Tibial artery (tissue), 4 donors: ENCODE data around the gene HDAC10.

Experiments
- DNase-seq, 2 donors: peaks; one replicate each; pipeline ENCODE4 v3.0.0-alpha.2; 2019
- H3K27ac ChIP-seq, 2 donors: fragments of 200-600 bp; sonication (generic) in 1 of 2; 1 replicate in 1 of 2; 2 replicates in 1 of 2; pipeline ENCODE4 v1.5.1; 2018 to 2019; ENCODE audit warnings: mild to moderate bottlenecking in 1 of 2
- H3K27me3 ChIP-seq, 2 donors: fragments of 200-600 bp; sonication (generic) in 1 of 2; one replicate each; pipeline versions ENCODE4 v1.5.1 to v1.6.0; 2016 to 2019
- H3K36me3 ChIP-seq, 3 donors: fragments of 200-600 bp; sonication (generic) in 2 of 3; one replicate each; pipeline ENCODE4 v1.5.1; 2016 to 2019; ENCODE audit warnings: mild to moderate bottlenecking in 2 of 3
- H3K4me1 ChIP-seq, 4 donors: fragments of 200-600 bp; sonication (generic) in 2 of 4; 1 replicate in 3 of 4; 2 replicates in 1 of 4; pipeline ENCODE4 v1.5.1; 2016 to 2019
- H3K4me3 ChIP-seq, 2 donors: fragments of 200-600 bp; sonication (generic) in 1 of 2; 1 replicate in 1 of 2; 2 replicates in 1 of 2; pipeline ENCODE4 v1.5.1; 2018 to 2019; ENCODE audit warnings: mild to moderate bottlenecking in 2 of 2
- H3K9me3 ChIP-seq, 3 donors: fragments of 200-600 bp; sonication (generic) in 1 of 3; one replicate each; pipeline ENCODE4 v1.5.1; 2016 to 2019
- intact Hi-C: fragments of 100-400 bp; cut with DNase I; formaldehyde crosslinking; loops from one replicate; pipeline ENCODE4 v1.15.0; 2023; ENCODE audit warnings: low total_unique reads
- TF ChIP-seq, protein P1 (sequence below), 2 experiments: fragments of 200-600 bp in 1 of 2; fragments of 450-650 bp in 1 of 2; IDR thresholded peaks; one replicate each; pipeline ENCODE4 v1.5.1; 2017 to 2019; ENCODE audit warnings: antibody characterized with exemption in 2 of 2, mild to moderate bottlenecking in 1 of 2, moderate library complexity in 1 of 2

Gene HDAC10

DNA sequence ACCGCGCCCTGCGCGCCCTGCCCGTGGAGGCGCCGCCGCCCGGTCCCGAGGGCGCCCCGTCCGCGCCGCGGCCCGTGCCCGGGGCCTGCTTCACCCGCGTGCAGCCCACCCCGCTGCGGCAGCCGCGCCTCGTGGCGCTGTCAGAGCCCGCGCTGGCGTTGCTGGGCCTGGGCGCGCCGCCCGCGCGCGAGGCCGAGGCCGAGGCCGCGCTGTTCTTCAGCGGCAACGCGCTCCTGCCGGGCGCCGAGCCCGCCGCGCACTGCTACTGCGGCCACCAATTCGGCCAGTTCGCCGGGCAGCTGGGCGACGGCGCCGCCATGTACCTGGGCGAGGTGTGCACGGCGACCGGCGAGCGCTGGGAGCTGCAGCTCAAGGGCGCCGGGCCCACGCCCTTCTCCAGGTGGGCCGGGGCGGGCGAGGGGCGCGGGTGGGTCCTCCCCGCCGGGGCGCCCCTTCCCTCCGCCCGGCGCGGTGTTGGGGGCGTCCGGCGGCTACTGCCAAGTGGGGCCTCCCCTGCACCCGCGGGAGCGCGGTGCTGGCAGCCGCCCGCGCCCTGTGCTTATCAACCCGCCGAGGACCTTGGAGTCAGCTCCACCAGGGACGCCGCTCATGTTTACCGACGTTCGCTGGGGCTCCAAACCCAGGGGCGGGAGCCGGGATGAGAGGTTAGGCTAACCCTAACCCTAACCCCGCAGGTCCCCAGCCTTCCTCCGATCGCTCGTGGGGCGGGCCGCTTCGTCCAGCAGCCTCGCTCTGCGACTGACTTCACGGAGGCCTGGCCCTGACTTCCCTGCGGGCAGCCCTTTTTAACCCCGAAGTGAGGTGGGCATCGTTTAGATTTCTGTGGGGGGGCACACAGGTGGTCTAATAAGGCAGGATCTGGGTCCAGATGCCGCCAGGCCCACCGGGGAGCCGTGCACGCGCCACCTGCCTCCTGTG lies 49.6 kb downstream of the HDAC10 start:
- Histone ChIP-seq H3K27me3 (no peaks in the 10 kb centered on the region), H3K4me3 (peak overlapping the region; percentile 80 to 88), H3K4me1 (peaks cover 0 to 22% (median 19%) of the 10 kb centered on the region in 4 donors), H3K9me3 (no peaks in the 10 kb centered on the region), H3K36me3 (peaks cover 0 to 38% (median 20%) of the 10 kb centered on the region in 3 donors), H3K27ac (peak overlapping the region; percentile 76 to 89)
- DNase-seq, result no peak
- TF ChIP-seq, protein P1, sequence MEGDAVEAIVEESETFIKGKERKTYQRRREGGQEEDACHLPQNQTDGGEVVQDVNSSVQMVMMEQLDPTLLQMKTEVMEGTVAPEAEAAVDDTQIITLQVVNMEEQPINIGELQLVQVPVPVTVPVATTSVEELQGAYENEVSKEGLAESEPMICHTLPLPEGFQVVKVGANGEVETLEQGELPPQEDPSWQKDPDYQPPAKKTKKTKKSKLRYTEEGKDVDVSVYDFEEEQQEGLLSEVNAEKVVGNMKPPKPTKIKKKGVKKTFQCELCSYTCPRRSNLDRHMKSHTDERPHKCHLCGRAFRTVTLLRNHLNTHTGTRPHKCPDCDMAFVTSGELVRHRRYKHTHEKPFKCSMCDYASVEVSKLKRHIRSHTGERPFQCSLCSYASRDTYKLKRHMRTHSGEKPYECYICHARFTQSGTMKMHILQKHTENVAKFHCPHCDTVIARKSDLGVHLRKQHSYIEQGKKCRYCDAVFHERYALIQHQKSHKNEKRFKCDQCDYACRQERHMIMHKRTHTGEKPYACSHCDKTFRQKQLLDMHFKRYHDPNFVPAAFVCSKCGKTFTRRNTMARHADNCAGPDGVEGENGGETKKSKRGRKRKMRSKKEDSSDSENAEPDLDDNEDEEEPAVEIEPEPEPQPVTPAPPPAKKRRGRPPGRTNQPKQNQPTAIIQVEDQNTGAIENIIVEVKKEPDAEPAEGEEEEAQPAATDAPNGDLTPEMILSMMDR (IDR thresholded peaks at IDR 0.05), result peak in 1 of 2 experiments; percentile 11
- intact Hi-C loops, result no loop called here

DNA sequence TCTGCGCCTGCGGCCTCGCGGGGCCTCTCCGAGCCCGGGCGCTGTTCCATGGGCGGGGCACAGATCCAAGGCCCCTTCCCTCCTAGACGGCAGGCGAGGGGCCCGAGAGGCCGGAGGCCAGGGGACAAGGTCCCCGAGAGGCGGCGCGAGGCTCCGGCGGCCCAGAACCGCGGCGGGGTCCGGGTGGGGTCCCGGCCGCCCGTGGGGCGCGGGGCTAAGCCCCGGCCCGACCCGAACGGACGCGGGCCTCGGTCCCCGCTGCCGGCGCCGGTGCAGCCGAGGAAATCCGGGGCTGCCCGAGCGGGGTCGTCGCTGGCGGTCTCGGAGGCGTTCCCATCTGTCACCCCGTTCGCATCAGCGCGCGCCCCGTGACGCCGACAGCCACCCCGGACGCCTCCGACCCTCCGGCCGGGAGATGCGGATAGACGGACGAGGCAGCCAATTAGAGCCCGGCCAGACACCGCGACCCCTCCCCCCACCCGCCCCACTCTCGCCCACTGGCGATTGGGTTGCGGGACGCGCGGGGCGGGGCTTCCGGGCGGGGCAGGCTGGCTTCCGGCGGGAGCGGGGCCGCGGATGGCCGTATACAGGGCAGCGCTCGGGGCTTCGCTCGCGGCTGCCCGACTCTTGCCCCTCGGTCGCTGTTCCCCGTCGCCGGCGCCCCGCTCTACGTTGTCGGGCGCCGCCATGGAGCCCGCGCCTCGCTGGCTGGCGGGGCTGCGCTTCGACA lies 50.4 kb downstream of the HDAC10 start, which contains the start of gene SELENOO:
SELENOO (plus strand) TSS at position 551 of the 730 bp plus-strand sequence; CDS start at position 577, 26 bp downstream.
- peak within 1 kb of the TSS; percentile 76 to 89 for H3K27ac ChIP-seq

DNA sequence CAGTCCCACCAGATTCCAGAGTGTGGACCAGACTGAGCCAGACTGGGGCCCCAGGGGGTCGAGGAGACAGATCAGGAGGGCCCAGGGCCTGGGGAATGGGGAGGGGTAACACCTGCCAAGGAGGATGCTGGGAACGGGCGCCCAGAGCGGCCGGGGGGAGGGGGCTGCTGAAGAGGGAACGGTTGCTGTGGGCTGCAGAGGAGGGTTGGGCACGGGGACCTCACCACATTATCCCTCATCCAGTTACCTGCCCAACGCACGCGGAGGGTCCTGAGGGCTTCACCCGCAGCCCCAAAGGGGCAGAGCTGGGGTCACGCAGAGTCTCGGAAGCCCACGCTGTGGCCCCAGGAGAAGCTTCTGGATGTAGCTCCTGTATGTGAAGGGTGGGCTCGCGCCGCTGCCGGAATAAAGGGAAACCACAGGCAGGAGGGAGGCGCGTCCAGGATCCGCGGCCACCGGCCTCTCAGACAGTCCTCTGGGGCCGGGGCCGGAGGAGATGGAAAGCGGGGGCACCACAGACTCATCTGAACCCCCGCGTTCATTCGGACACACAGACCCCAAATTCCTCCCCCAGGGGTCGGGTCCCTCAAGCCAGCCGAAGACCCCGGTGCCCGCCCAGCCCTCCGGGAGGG lies 51.1 kb downstream of the HDAC10 start:
- Histone ChIP-seq H3K27me3 (no peaks in the 10 kb centered on the region), H3K27ac (peak overlapping the region; percentile 76 to 89), H3K9me3 (no peaks in the 10 kb centered on the region), H3K4me1 (peaks cover 0 to 22% (median 19%) of the 10 kb centered on the region in 4 donors), H3K36me3 (peaks cover 0 to 42% (median 20%) of the 10 kb centered on the region in 3 donors), H3K4me3 (peak overlapping the region; percentile 80 to 88)
- no peak for DNase-seq
- TF ChIP-seq, protein P1 (IDR thresholded peaks at IDR 0.05), result no peak
- intact Hi-C loops, result no loop called here

More for the DNA sequence above, 50.4 kb downstream of the HDAC10 start, which contains the start of gene SELENOO:
- Histone ChIP-seq H3K4me1 (peaks cover 0 to 22% (median 19%) of the 10 kb centered on the region in 4 donors), H3K4me3 (peak within 1 kb of the TSS; percentile 80 to 88), H3K9me3 (no peaks in the 10 kb centered on the region), H3K27me3 (no peaks in the 10 kb centered on the region), H3K36me3 (peaks cover 0 to 38% (median 18%) of the 10 kb centered on the region in 3 donors)
- TF ChIP-seq, protein P1 (IDR thresholded peaks at IDR 0.05), result no peak
- peak; percentile 88 to 95 for DNase-seq
- intact Hi-C loops, result no loop called here

DNA sequence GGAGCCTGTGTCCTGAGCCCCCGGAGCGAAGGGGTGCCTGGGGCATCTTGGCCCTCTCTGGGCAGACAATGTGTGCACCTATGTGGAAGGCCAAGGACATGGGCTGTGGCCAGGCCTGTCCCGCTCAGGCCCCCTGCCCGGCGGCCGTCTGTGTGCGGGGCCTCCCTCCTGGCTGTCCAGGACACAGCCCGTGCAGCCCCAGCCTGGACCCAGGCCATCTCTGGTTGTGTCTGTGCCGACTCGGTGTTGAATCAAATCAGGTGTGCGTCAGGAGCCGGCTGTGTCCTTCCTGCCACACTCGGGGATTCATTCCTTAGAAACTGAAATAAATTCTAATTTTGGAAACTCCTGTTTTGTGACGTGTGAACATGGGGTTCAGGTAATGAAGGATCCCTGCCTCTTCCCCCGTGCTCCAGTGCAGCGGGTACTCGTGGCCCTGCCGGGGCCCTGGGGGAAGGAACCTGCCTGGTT lies 51.8 kb downstream of the HDAC10 start:
- TF ChIP-seq, protein P1 (IDR thresholded peaks at IDR 0.05), result no peak
- DNase-seq, result no peak
- H3K9me3 ChIP-seq, result no peaks in the 10 kb centered on the region
- intact Hi-C loops, result no loop called here
- H3K36me3 ChIP-seq, result peaks cover 0 to 49% (median 26%) of the 10 kb centered on the region in 3 donors
- peak overlapping the region in 1 of 2 donors; percentile 88 for H3K4me3 ChIP-seq
- no peaks in the 10 kb centered on the region for H3K27me3 ChIP-seq
- peak overlapping the region in 1 of 2 donors; percentile 89 for H3K27ac ChIP-seq
- peaks cover 0 to 22% (median 19%) of the 10 kb centered on the region in 4 donors for H3K4me1 ChIP-seq

DNA sequence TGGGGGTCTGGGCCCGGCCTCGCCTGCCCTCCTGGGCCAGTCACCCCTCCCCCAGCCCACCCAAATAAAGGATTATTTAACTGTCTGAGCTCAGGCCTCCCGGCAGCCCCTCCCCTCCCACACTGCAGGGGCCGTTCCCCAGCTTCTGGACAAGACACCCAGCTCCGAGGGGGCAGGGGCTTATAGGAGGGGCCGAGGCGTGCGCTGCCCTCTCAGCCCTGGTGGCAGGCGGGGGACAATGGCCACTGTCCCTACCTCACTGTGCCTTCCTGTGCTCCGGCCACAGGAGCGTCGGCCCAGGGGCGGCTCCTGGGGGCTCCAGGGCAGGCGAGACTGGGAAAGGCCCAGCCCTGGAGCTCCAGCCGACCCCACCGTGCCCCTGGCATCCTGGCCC lies 52.4 kb downstream of the HDAC10 start:
- TF ChIP-seq, protein P1 (IDR thresholded peaks at IDR 0.05), result no peak
- Histone ChIP-seq H3K27ac (no peak overlapping the region), H3K36me3 (peaks cover 5 to 55% (median 33%) of the 10 kb centered on the region in 3 donors), H3K4me3 (no peak overlapping the region), H3K4me1 (peaks cover 0 to 22% (median 19%) of the 10 kb centered on the region in 4 donors), H3K27me3 (no peaks in the 10 kb centered on the region), H3K9me3 (no peaks in the 10 kb centered on the region)
- intact Hi-C loops, result no loop called here
- DNase-seq, result no peak
